ENCODE results near the gene ETV3.

DNA sequence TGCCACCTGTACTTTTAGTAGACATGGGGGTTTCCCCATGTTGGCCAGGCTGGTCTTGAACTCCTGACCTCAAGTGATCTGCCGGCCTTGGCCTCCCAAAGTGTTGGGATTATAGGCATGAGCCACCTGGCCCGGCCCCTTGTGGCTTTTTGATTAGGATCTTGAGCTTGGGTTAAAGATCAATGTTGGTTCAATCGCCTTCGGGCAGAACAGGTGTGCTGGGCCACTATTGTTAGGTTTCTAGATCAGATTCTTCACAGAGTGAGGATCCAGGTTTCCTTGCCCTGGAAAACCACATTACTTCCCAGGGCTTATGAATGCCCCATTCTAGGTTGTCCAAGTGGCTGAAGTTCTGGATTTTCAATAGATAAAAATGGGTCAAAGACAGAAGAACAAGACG, 6.1 kb downstream of the ETV3 start:
- TF ChIP-seq, protein P1, sequence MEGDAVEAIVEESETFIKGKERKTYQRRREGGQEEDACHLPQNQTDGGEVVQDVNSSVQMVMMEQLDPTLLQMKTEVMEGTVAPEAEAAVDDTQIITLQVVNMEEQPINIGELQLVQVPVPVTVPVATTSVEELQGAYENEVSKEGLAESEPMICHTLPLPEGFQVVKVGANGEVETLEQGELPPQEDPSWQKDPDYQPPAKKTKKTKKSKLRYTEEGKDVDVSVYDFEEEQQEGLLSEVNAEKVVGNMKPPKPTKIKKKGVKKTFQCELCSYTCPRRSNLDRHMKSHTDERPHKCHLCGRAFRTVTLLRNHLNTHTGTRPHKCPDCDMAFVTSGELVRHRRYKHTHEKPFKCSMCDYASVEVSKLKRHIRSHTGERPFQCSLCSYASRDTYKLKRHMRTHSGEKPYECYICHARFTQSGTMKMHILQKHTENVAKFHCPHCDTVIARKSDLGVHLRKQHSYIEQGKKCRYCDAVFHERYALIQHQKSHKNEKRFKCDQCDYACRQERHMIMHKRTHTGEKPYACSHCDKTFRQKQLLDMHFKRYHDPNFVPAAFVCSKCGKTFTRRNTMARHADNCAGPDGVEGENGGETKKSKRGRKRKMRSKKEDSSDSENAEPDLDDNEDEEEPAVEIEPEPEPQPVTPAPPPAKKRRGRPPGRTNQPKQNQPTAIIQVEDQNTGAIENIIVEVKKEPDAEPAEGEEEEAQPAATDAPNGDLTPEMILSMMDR (IDR thresholded peaks at IDR 0.05; ENCODE audit: insufficient read depth, low read length, poor library complexity, severe bottlenecking), result no peak
- no peak for TF ChIP-seq EZH2phosphoT487 (conservative IDR thresholded peaks at IDR 0.05; ENCODE audit: low read length)
